Erythroblast (primary cell): ENCODE measurements around the gene HEBP2.

ENCODE experiments used
- GATA1 ChIP-seq: IDR thresholded peaks from 2 replicates; pipeline ENCODE4 v1.6.1; 2011; ENCODE audit warnings: low read depth, mild to moderate bottlenecking, control low read depth, low read length, moderate library complexity
- POLR2A ChIP-seq: IDR thresholded peaks from 2 replicates; pipeline ENCODE4 v1.6.1; 2011; ENCODE audit warnings: mild to moderate bottlenecking, low read length

DNA sequence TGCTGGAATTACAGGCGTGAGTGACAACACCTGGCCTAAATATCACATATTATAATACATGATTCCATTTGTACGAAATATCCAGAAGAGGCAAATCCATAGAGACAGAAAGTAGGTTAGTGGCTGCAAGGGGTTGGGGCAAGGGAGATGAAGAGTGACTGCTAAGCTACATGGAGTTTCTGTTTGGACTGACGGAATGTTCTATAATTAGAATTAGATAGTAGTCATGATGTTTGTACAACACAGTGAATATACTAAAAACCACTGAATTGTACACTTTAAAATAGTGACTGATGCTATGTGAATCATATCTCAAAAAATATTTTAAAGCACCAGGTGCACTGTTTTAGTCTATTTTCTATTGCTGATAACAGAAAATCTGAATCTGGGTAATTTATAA, 3.7 kb upstream of the HEBP2 start:
- no peak for TF ChIP-seq POLR2A
- TF ChIP-seq GATA1 = no peak
